A549 (cell line): ENCODE measurements around the gene MAP3K20.

Experiments used
- BHLHE40 ChIP-seq: IDR thresholded peaks from 2 replicates; pipeline ENCODE4 v1.6.1; 2012; ENCODE audit warnings: low read depth, low read length, inconsistent platforms
- CEBPB ChIP-seq, 2 experiments: fragments of >200 bp in 1 of 2; sonication (Bioruptor Twin) in 1 of 2; formaldehyde crosslinking in 1 of 2; IDR thresholded peaks; 2 replicates each; pipeline ENCODE4 v1.6.1; 2012 to 2016
- CTCF ChIP-seq: fragments of >200 bp; sonication (Bioruptor Twin); formaldehyde crosslinking; IDR thresholded peaks from 3 replicates; pipeline ENCODE4 v1.5.1; 2016
- GATA3 ChIP-seq: IDR thresholded peaks from 2 replicates; pipeline ENCODE4 v1.6.1; 2012; ENCODE audit warnings: borderline replicate concordance
- HDAC2 ChIP-seq: fragments of 200-600 bp; sonication (generic); IDR thresholded peaks from 2 replicates; pipeline ENCODE4 v1.6.1; 2016
- HEYL ChIP-seq: fragments of 250-450 bp; sonication (Bioruptor Pico); IDR thresholded peaks from 2 replicates; pipeline ENCODE4 v1.8.0; 2021; ENCODE audit warnings: mild to moderate bottlenecking, moderate library complexity
- JUN ChIP-seq, 2 experiments: fragments of >200 bp; sonication (Bioruptor Twin); formaldehyde crosslinking; IDR thresholded peaks; 2 replicates in 1 of 2; 3 replicates in 1 of 2; pipeline ENCODE4 v1.6.1; 2016 to 2017
- MAFK ChIP-seq: fragments of 450-650 bp; IDR thresholded peaks from 2 replicates; pipeline ENCODE4 v1.6.1; 2014; ENCODE audit not compliant: partially characterized antibody
- MAX ChIP-seq: IDR thresholded peaks from 2 replicates; pipeline ENCODE4 v1.6.1; 2012
- MAZ ChIP-seq: fragments of 150-350 bp; IDR thresholded peaks from 2 replicates; pipeline ENCODE4 v1.6.1; 2014; ENCODE audit warnings: antibody characterized with exemption, low read depth, low read length, borderline replicate concordance
- NR3C1 ChIP-seq: fragments of >200 bp; sonication (Bioruptor Twin); formaldehyde crosslinking; IDR thresholded peaks from 3 replicates; pipeline ENCODE4 v1.6.1; 2017
- POLR2A ChIP-seq: IDR thresholded peaks from 2 replicates; pipeline ENCODE4 v1.6.1; 2012; ENCODE audit warnings: mild to moderate bottlenecking, low read length
- SMC3 ChIP-seq: fragments of >200 bp; sonication (Bioruptor Twin); formaldehyde crosslinking; IDR thresholded peaks from 3 replicates; pipeline ENCODE4 v1.6.1; 2018; ENCODE audit warnings: inconsistent platforms
- ZFP36 ChIP-seq: fragments of 450-650 bp; IDR thresholded peaks from 2 replicates; pipeline ENCODE4 v1.6.1; 2014; ENCODE audit warnings: borderline replicate concordance; ENCODE audit not compliant: partially characterized antibody

- TF ChIP-seq CTCF (no peak), BHLHE40 (no peak), HEYL (CRISPR knock-in tag) (no peak), GATA3 (no peak), HDAC2 (no peak), MAX (no peak), POLR2A (no peak), SMC3 (no peak), MAFK (peak; percentile 78), ZFP36 (no peak), NR3C1 (no peak), CEBPB (IDR thresholded peaks at IDR 0.05) (no peak), JUN (IDR thresholded peaks at IDR 0.05) (no peak), MAZ (no peak)
Measured at GRCh38 chr2:173150087-173150486, 74.4 kb downstream of the MAP3K20 start.
